Activated T-cell treated with anti-CD3 and anti-CD28 coated beads for 4 hours (primary cell): ENCODE results near the gene PHF1.
"Not testable (repeated sequence)": the region's sequence is repeated elsewhere in the genome, so short reads cannot be mapped to it uniquely, and the experiment has no call there.

Source experiments
- DNase-seq: peaks from one replicate; pipeline ENCODE4 v3.0.0-alpha.2; 2020

Gene PHF1

GRCh38 chr6:33391922-33392594 is 18.8 kb upstream of the PHF1 start:
- no peak for DNase-seq

GRCh38 chr6:33392595-33392948 is 18.2 kb upstream of the PHF1 start:
- no peak for DNase-seq

GRCh38 chr6:33392979-33393378 is 17.8 kb upstream of the PHF1 start:
- no peak for DNase-seq

GRCh38 chr6:33397541-33397940 is 13.3 kb upstream of the PHF1 start:
- no peak for DNase-seq

- not testable (repeated sequence) for DNase-seq
These were observed 12.2 kb upstream of the PHF1 start for GRCh38 chr6:33398601-33399000.

GRCh38 chr6:33399881-33400280 is 10.9 kb upstream of the PHF1 start:
- DNase-seq, result not testable (repeated sequence)

GRCh38 chr6:33404884-33405283 is 5.9 kb upstream of the PHF1 start:
- no peak for DNase-seq

- no peak for DNase-seq
These were observed 5.4 kb upstream of the PHF1 start for GRCh38 chr6:33405386-33405940.

- DNase-seq, result no peak
These were observed 4.7 kb upstream of the PHF1 start for GRCh38 chr6:33406126-33406525.

- DNase-seq, result no peak
These were observed 3.6 kb upstream of the PHF1 start for GRCh38 chr6:33407132-33407718.

GRCh38 chr6:33410050-33410710 is 634 bp upstream of the PHF1 start:
- DNase-seq, result peak; percentile 98

GRCh38 chr6:33411632-33412005 is 805 bp downstream of the PHF1 start:
- DNase-seq, result no peak

GRCh38 chr6:33412140-33413009 is 1.6 kb downstream of the PHF1 start:
- no peak for DNase-seq

GRCh38 chr6:33413241-33414120 is 2.7 kb downstream of the PHF1 start:
- DNase-seq, result no peak

- DNase-seq, result no peak
These were observed 3.9 kb downstream of the PHF1 start for GRCh38 chr6:33414592-33415271.

- DNase-seq, result no peak
These were observed 5.0 kb downstream of the PHF1 start for GRCh38 chr6:33415831-33416230.

- no peak for DNase-seq
These were observed 5.7 kb downstream of the PHF1 start for GRCh38 chr6:33416386-33417127.

GRCh38 chr6:33417128-33417902 is 6.5 kb downstream of the PHF1 start:
- no peak for DNase-seq

GRCh38 chr6:33417903-33418689 is 7.3 kb downstream of the PHF1 start, which contains the start of gene CUTA:
Gene CUTA (minus strand): TSS chr6:33418107. CDS start chr6:33418000, 107 bp downstream.
- DNase-seq, result peak; percentile 95
